IPS DF 6.9 (cell line): ENCODE results near the gene CSKMT.
"Not testable (repeated sequence)": the region's sequence is repeated elsewhere in the genome, so short reads cannot be mapped to it uniquely, and the experiment has no call there.

Source experiments
- DNase-seq: peaks from one replicate; pipeline ENCODE4 v3.0.0-alpha.2; 2013; ENCODE audit warnings: low read depth, low spot score
- H3K27ac ChIP-seq: one replicate; pipeline ENCODE4 v1.5.1; 2013; ENCODE audit warnings: low read length, control low read depth
- H3K27me3 ChIP-seq: 2 replicates; pipeline ENCODE4 v1.6.1; 2013; ENCODE audit warnings: mild to moderate bottlenecking, low read length; ENCODE audit not compliant: control insufficient read depth, insufficient read depth
- H3K36me3 ChIP-seq: 2 replicates; pipeline ENCODE4 v1.6.1; 2013; ENCODE audit warnings: low read length; ENCODE audit not compliant: control insufficient read depth, insufficient read depth
- H3K4me1 ChIP-seq: 2 replicates; pipeline ENCODE4 v1.6.1; 2013; ENCODE audit warnings: low read length; ENCODE audit not compliant: control insufficient read depth, insufficient read depth
- H3K4me3 ChIP-seq: 2 replicates; pipeline ENCODE4 v1.5.1; 2013; ENCODE audit warnings: mild to moderate bottlenecking, low read length
- H3K9me3 ChIP-seq: 2 replicates; pipeline ENCODE4 v1.6.1; 2013; ENCODE audit warnings: low read length, inconsistent platforms; ENCODE audit not compliant: control insufficient read depth, insufficient read depth
- WGBS: extraction: QIAGEN DNeasy Blood & Tissue Kit; methylation state at CpG from one replicate; pipeline ENCODE4 v1.1.7; 2013; ENCODE audit warnings: mixed read lengths, missing lambda C conversion rate; ENCODE audit not compliant: insufficient read length, insufficient coverage; 5-methylcytosine and 5-hydroxymethylcytosine counted together

The CSKMT gene

GRCh38 chr11:62645946-62646824 is 18.9 kb upstream of the CSKMT start, which contains the start of gene GANAB:
GANAB (minus strand) TSS chr11:62646613; CDS start chr11:62646599, 14 bp downstream.
- peaks cover 15% of the 10 kb centered on the region for H3K36me3 ChIP-seq
- H3K27me3 ChIP-seq: no peaks in the 10 kb centered on the region
- H3K27ac ChIP-seq: no peak within 1 kb of the TSS
- DNase-seq: peak; percentile 87
- H3K9me3 ChIP-seq: no peaks in the 10 kb centered on the region
- WGBS: no CpG with 5 or more reads among the region's 73 CpGs
- peak within 1 kb of the TSS; percentile 75 for H3K4me3 ChIP-seq
- H3K4me1 ChIP-seq: no peaks in the 10 kb centered on the region

DNA sequence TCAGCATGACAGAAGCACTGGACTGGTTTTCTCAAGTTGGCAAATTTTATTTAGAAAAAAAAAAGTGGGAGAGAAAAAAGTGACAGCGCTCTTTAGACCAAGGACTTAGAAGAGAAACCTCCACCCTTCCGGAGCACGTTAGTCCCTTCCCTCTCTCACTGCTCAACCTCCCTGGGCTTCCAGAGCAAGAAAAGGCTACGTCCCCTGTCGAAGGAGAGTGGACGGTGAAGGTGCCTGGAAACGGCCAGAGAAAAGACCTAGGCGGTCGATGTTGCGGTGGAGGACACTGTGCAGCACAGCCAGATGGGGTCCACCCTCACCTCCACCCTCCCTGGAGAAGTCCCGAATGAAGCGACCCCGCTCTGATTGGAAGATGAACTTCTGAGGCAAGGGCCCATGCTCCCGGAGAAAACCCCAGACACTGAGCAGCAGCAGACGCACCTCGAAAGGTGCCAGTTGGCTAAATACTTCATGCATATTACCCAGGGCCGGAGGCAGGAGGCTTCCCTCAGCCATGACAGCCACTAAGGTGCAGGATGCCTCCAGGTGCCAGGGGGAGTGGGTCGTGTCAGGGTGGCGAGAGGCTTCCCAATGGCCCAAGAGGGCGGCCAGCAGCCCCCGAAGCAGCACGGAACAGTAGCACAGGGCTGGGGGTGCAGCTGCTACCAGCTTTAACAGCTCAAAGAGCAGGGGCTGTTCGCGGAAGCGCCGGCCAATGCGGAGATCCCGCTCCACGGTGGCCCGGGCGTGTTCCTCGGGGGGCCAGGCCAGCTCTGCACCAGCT is 18.1 kb upstream of the CSKMT start:
- H3K4me3 ChIP-seq: no peak overlapping the region

DNA sequence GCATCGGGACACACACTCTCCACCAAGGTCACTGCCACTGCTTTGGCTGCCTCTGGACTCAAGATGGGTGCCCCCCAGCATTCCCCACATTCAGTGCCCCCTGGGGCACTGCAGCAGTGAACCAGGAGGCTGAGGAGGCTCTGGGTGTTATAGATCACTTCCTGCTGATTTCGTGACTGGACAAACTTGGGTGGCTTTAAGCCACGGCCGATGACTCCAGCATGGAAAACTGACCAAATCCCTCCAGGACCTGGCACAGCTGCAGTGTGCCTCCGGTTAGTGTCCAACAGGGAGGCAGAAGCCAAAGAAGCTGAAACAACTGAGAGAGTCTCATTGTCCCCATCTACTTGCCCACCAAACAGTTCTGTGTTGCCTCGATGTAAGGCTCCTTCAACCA is 17.5 kb upstream of the CSKMT start:
- no peak for DNase-seq
- Histone ChIP-seq H3K27me3 (no peaks in the 10 kb centered on the region), H3K4me3 (no peak overlapping the region), H3K9me3 (no peaks in the 10 kb centered on the region), H3K4me1 (no peaks in the 10 kb centered on the region), H3K27ac (no peak overlapping the region), H3K36me3 (peaks cover 15% of the 10 kb centered on the region)
- WGBS: no CpG with 5 or more reads among the region's 6 CpGs

More for the DNA sequence above, 18.1 kb upstream of the CSKMT start:
- Histone ChIP-seq H3K27me3 (no peaks in the 10 kb centered on the region), H3K4me1 (no peaks in the 10 kb centered on the region), H3K36me3 (peaks cover 15% of the 10 kb centered on the region), H3K9me3 (no peaks in the 10 kb centered on the region), H3K27ac (no peak overlapping the region)
- WGBS: no CpG with 5 or more reads among the region's 32 CpGs
- no peak for DNase-seq

- no peaks in the 10 kb centered on the region for H3K9me3 ChIP-seq
- H3K27me3 ChIP-seq: no peaks in the 10 kb centered on the region
- no peaks in the 10 kb centered on the region for H3K4me1 ChIP-seq
- H3K4me3 ChIP-seq: no peak overlapping the region
- WGBS: no CpG with 5 or more reads among the region's 24 CpGs
- H3K27ac ChIP-seq: no peak overlapping the region
- H3K36me3 ChIP-seq: peaks cover 13% of the 10 kb centered on the region
- DNase-seq: no peak
Measured at GRCh38 chr11:62648185-62648966, 16.7 kb upstream of the CSKMT start.

DNA sequence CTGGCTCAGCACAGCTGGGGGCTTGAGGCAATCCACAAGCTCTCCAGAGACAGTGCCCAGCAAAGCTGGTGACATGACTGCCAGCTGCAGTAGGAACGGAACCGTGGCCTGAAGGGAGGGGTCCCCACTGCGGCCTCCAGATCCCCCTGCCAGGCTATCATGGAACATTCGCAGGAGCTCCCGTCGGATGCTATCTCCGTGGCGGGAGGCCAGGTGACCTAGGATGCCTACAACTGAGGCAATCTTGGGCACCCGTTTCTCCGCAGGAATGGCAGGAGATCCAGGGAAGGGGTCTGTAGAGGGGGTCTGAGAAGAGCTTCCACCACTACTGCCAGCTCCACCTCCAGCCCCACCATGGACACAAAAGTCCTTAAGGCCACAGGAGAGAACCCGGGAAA is 16.1 kb upstream of the CSKMT start:
- Histone ChIP-seq H3K4me3 (no peak overlapping the region), H3K4me1 (no peaks in the 10 kb centered on the region), H3K9me3 (no peaks in the 10 kb centered on the region), H3K27me3 (no peaks in the 10 kb centered on the region), H3K36me3 (peaks cover 13% of the 10 kb centered on the region), H3K27ac (no peak overlapping the region)
- no peak for DNase-seq
- WGBS: no CpG with 5 or more reads among the region's 11 CpGs

DNA sequence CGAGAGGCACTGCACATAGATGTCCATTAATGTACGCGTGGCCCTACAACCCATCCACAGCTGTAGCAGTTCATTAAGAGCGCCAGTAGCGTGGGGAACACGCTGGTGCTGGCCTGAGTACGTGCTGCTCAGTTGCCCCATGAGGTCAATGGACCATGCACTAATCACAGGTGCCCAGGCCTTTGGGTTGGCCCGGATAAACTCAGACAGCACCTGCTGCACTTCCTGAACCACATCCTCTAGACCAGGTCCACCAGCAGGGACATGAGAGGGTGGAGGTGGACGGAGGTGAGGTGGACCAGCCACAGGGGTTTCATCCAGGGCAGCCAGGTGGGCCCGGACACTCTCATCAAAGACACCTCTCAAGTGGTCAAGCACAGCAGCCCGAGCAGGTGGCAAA is 15.6 kb upstream of the CSKMT start:
- WGBS: no CpG with 5 or more reads among the region's 11 CpGs
- H3K9me3 ChIP-seq: no peaks in the 10 kb centered on the region
- H3K4me3 ChIP-seq: no peak overlapping the region
- no peak for DNase-seq
- no peak overlapping the region for H3K27ac ChIP-seq
- no peaks in the 10 kb centered on the region for H3K27me3 ChIP-seq
- H3K4me1 ChIP-seq: no peaks in the 10 kb centered on the region
- peaks cover 13% of the 10 kb centered on the region for H3K36me3 ChIP-seq

DNA sequence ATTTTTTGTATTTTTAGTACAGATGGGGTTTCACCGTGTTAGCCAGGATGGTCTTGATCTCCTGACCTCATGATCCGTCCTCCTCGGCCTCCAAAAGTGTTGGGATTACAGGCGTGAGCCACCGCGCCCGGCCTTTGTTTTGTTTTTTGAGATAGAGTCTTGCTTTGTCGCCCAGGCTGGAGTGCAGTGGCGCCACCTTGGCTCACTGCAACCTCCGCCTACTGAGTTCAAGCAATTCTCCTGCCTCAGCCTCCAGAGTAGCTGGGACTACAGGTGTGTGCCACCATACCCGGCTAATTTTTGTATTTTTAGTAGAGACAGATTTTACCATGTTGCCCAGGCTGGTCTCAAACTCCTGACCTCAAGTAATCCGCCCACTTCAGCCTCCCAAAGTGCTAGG is 14.8 kb upstream of the CSKMT start:
- no CpG with 5 or more reads among the region's 12 CpGs for WGBS
- not testable (repeated sequence) for H3K27ac ChIP-seq, H3K9me3 ChIP-seq, H3K27me3 ChIP-seq, H3K4me3 ChIP-seq, H3K4me1 ChIP-seq, DNase-seq
- H3K36me3 ChIP-seq: peaks cover 13% of the 10 kb centered on the region

GRCh38 chr11:62652161-62653006 is 12.7 kb upstream of the CSKMT start:
- H3K9me3 ChIP-seq: no peaks in the 10 kb centered on the region
- WGBS: no CpG with 5 or more reads among the region's 16 CpGs
- H3K4me1 ChIP-seq: no peaks in the 10 kb centered on the region
- peak overlapping the region; percentile 98 for H3K4me3 ChIP-seq
- H3K36me3 ChIP-seq: peaks cover 13% of the 10 kb centered on the region
- no peak for DNase-seq
- H3K27ac ChIP-seq: no peak overlapping the region
- H3K27me3 ChIP-seq: no peaks in the 10 kb centered on the region

DNA sequence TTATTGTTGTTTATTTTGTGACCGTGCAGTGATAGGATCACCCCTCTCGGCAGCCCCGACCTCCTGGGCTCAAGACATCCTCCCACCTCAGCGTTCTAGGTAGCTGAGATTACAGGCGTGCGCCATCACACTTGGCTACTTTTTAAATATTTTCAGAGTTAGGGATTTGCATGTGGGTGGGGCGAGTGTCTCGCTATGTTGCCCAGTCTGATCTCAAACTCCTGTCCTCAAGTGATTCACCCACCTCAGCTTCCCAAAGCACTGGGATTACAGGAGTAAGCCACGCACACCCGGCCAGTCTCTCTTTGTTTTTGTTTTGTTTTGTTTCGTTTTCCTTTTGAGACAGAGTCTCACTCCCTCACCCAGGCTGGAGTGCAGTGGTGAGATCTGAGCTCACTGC is 10.8 kb upstream of the CSKMT start:
- Histone ChIP-seq H3K27me3 (no peaks in the 10 kb centered on the region), H3K9me3 (no peaks in the 10 kb centered on the region), H3K27ac (no peak overlapping the region), H3K36me3 (peaks cover 4% of the 10 kb centered on the region), H3K4me1 (no peaks in the 10 kb centered on the region), H3K4me3 (no peak overlapping the region)
- DNase-seq: no peak
- 100% methylated on average over 1 of the region's 11 CpGs for WGBS
